Stimulated activated CD8-positive, alpha-beta memory T cell treated with anti-CD3 and anti-CD28 coated beads, Interleukin-7, amount 100 ng/mL, for 48 hours (primary cell): ENCODE results near the gene KIFC3.
A peak's percentile ranks its signal among the peaks of the same experiment; 100 is the strongest.
"Not testable (repeated sequence)": the region's sequence is repeated elsewhere in the genome, so short reads cannot be mapped to it uniquely, and the experiment has no call there.

Experiments used
- DNase-seq, 2 donors: peaks; one replicate each; pipeline ENCODE4 v3.0.0-alpha.2; 2020; ENCODE audit warnings: low read depth in 1 of 2; ENCODE audit errors: extremely low read depth in 1 of 2

The KIFC3 gene

DNA sequence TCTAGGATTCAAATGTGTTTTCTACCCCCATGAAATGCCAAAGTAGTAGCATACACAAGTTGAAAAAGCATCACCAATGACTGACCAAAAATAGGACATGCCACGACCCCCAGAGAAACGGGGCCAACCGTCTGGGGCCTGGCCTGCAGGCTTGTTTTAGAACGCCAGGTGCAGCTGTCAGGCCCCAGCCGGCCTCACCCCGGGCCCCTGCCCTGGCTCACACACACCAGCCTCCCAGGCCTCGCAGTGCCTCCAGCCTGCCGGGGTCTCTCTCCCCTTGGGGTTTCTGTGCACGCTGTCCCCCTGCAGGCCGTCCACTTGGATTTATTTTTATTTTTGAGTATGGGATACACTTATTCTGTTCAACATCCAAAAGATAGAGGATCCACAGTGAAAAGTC, 58.8 kb downstream of the KIFC3 start:
- no peak for DNase-seq

DNA sequence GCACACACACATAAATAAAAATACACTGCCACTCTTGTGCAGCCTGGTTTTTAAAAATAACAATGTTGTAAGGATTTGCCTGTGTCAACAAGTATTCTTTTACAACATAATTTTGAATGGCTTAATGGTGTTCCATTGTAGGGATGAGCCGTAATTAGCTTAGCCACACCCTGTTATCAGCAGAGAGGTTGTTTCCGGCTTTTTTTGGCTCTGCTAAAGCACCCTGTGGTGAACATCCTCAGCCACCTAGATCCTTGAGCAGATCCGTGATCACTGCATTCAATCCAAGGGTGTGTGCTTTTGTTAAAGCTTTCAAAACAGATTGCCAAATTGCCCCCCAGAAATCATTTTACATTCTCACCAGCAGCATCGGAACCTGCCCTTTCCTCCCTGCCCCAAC, 59.7 kb downstream of the KIFC3 start:
- no peak for DNase-seq

DNA sequence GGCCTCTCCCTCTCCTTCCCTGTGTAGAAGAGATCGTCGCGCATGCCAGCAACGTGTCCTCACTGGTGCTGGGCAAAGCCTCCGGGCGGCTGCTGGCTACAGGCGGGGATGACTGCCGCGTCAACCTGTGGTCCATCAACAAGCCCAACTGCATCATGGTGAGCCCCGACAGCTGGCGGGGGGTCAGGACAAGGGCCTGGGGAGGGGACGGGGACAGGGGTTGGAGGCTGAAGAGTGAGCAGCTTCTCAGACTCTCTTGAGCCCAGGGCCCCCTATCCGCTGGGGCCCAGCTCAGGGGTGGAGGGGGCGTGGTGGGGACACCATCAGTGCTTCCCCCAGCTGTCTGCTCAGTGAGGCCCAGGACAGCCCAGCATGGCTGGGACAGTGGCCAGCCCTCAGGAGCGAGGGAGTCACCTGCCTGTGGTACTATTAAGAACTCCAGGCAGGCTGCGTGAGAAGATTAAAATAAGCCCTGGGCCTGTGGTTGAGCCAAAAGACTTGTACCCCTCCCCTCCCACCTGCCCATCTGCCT, 60.6 kb downstream of the KIFC3 start:
- no peak for DNase-seq

DNA sequence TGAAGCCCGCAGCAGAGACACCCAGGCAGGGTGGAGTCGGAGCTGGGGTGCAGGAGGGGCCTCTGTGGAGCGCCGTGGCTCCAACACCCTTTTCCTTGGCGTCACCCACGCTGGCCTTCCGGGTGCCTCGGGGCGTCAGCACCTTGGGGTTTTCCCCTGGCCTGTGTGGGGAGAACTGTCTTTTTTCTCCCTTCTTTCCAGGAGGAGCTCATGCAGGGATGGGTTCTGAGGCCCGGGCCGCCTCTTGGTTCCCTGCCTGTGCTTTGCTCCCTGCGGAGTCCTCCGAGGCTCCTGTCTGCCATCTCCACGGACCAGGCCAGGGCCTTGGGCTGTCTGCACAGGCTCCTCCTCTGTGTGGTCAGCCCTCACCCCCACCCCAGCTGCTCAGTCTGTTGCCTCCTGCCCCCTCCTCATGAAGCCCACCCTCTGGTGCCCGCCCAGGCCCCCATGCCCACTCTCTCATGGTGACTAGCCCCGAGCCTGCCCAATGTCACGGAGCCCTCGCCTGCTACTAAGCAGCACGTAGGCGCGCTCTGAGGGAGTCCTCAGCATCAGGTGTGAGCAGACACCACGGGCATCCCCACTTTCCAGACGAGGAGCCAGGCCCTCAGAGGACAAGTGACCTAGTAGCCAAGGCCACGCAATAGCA, 61.7 kb downstream of the KIFC3 start:
- DNase-seq: no peak

DNA sequence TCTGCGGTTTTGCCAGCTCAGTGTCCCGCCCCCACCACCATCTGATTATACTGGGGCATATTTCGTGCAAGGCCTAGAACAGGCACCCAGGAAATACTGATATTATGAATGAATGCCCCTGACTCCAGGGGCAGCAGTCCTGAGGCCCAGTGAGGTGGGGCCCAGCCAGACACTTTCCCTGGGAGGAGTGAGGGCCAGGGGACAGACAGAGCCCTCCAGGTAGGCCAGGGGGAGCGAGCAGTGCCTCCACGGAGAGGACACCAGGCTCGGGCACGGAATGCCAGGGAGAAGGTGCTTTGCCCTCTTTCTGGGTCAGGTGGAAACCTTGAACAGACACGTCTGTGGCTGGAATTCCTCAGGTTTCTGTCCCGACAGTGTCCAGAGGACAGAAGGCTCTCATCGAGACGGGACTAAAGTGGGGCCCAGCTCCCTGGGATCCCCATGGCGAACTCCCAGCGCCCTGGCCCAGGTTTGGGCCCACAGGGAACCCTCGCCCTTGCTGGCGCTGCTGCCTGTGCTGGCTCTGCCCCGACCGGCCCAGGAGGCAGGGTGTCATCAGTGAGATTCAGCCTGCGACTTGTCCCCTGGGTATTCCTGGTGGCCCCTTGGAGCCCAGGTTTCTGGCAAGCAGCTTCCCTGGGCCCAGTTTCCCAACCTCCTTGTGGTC, 62.4 kb downstream of the KIFC3 start:
- DNase-seq: no peak

DNA sequence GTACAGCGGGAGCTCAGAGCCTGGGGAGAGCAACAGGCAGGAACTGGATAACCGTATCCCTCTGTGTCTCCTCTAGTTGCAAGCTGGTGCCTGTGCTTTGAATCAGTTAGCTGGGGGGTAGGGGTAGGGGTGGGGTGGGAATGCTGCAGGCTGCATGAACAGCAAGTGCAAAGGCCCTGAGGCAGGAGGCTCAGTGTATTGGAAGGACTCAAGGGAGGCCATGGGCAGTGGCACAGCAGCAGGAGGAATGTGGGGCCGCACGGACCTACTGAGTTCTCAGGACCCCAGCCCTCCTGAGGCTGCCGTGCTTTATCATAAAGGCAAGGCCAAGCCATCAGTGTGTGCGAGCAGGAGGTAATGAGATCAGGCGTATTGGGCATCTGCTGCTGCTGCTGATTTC, 63.4 kb downstream of the KIFC3 start:
- no peak for DNase-seq

DNA sequence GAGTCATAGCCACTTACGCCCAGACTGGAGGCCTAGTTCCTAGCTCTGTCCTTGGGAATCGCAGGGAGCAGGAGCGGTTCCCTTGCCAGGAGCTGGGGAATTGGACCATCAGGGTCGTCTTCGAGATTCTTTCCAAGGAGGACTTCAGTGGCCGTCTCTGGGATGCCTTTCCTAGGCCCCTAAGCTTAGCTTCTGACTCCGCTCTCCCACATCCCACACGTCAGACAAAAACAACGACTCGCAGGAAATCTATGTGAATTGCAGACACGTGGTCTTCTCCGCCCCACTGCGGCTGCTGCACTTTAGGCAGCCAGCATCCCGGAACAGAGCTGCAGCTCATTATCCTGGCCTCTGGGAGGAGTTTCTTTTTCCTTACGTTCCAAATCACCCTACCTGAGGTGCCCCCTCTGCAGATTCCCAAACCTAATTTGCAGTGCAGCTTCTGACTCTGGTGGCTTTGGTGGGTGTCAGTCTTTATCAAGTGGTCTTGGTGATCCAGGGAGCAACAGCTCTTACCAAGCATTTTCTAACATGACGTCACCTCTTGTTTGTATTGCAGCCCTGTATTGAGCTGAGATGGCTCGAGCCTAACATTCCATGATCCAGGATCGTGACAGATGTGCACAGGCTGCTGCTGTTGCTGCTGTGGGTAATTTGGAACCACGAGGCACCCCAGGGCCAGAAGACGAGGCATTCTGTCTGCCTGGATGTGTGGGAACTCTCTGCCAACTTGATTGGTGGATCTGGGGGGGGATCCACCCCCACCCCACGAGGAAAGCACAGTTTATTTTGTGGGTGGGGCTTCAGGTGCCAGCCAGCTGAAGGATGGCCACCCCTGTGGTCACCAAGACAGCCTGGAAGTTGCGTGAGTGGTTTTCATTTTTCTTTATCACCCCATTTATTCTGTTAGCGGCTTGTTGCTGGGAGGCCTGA, 65.6 kb downstream of the KIFC3 start:
- peak in 1 of 2 donors; percentile 12 for DNase-seq

DNA sequence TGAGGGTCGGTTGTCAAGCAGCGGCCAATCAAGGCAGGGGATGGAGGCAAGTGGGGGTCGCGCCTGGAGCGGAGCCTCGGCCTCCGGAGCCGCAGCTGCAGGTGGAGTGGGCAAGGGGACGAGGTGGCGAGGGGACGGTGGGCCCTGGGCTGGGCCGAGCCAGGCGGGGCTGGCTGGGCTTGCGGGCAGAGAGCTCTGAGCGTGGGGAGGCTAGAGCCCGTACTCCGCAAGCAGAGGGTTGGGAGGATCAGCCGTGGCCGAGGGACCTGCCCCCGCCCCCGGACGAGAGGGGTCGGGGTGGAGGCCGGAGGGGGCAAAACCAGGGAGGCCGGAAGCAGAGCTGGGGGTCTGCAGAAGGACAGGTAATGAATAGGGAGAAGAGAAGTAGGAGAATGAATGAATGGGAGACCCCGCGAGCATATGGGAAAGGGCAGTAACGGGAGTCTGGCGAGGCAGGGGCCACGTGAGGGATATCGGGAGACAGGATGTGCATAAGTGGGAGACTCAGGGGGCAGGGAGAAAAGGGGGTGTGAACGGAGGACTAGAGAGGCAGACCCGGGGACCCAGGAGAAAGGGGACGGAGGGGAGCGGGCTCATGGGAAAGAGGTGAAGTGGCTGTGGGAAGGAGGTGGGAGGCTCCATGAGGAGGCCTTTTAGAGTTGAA, 66.4 kb downstream of the KIFC3 start, which contains the start of gene KATNB1:
KATNB1 (plus strand) TSS at position 16 of the 664 bp plus-strand sequence. CDS start 1,474 bp downstream, outside the sequence.
- DNase-seq: no peak

DNA sequence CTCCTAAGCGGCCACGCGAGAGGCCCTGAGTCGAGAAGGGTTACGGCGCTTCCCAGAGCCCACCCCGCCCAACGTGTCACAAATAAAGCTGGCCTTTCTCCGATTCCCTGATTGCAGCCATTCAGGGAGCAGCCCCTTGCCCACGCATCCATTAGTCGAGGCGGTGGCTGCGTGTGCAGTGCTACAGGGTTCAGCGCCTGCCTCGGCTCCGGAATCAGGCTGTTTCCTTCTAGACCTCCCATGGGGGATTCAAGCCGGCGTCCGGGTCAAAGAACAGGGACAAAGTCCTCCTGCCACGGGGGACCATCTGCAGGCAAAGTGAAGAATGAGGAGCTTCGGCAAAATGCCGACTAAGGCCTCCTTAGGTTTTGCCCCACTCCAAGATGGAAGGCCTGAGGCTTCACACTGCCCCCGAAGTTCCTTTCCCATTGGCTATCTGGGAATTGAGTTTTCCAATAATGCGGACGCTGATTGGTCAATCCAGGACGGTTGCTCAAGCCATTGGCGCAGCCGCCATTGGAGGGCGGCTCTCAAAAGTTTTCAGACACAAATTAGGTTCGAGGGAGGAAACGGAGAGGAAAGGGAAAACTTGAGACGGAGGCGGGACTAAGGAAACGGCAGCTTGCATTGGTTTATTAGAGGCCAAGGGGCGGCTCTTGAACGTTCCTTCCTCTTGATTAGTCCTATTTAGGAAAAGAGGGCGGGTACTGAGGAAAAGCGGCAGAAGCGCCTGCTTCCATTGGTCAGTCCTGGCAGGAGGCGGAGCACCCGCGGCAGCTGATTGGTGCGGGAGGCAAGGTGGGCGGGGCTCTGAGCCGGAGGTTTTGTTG, 67.2 kb downstream of the KIFC3 start:
- DNase-seq: peak; percentile 98

DNA sequence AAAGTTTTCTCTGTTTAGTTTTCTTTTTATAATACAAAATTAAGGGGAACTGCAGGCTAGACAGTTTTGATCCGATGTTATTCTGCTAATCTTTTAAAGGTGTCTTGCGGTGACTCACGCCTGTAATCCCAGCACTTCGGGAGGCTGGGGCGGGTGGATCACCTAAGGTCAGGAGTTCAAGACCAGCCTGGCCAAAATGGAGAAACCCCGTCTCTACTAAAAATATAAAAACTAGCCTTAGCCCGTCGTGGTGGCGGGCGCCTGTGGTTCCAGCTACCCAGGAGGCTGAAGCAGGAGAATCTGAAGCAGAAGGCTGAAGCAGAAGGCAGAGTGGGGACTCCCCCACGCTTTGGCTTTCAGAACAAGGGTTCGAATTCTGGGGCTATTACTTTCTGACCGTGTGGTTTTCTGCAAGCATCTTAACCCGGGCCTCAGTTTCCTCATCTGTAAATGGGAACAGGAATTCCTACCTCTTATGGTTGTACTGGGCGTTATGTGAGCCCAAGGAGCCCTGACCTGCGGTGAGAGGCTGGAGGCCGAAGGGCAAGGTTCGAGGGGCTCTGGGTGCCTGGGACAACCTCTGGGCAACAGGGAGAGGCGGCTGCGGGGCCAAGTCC, 67.9 kb downstream of the KIFC3 start:
- DNase-seq: no peak

DNA sequence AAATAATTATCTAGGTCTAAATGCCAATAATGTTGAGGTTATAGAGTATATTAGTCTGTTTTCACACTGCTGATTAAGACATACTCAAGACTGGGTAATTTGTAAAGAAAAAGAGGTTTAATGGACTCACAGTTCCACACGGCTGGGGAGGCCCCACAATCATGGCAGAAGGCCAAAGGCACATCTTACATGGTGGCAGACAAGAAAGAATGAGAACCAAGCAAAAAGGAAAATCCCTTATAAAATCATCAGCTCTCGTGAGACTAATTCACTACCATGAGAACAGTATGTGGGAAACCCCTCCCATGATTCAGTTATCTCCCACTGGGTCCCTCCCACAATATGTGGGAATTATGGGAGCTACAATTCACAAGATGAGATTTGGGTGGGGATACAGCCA, 69.6 kb downstream of the KIFC3 start:
- no peak for DNase-seq

DNA sequence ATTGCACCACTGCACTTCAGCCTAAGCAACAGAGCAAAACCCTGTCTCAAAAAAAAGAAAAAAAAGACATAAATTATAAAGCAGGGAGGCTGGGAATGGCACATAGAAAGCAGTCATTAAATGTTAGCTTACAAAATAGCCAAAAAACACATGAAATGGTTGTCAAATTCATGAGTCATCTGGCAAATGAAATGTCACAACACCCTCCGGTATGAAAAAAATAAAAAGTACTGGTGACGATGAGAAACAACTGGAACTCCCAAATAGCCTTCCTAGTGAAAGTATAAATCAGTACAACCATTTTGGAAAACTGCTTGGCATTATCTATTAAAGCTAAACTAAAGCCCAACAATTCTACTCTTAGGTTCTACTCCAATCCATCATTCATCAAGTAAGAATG, 70.3 kb downstream of the KIFC3 start:
- DNase-seq: no peak

DNA sequence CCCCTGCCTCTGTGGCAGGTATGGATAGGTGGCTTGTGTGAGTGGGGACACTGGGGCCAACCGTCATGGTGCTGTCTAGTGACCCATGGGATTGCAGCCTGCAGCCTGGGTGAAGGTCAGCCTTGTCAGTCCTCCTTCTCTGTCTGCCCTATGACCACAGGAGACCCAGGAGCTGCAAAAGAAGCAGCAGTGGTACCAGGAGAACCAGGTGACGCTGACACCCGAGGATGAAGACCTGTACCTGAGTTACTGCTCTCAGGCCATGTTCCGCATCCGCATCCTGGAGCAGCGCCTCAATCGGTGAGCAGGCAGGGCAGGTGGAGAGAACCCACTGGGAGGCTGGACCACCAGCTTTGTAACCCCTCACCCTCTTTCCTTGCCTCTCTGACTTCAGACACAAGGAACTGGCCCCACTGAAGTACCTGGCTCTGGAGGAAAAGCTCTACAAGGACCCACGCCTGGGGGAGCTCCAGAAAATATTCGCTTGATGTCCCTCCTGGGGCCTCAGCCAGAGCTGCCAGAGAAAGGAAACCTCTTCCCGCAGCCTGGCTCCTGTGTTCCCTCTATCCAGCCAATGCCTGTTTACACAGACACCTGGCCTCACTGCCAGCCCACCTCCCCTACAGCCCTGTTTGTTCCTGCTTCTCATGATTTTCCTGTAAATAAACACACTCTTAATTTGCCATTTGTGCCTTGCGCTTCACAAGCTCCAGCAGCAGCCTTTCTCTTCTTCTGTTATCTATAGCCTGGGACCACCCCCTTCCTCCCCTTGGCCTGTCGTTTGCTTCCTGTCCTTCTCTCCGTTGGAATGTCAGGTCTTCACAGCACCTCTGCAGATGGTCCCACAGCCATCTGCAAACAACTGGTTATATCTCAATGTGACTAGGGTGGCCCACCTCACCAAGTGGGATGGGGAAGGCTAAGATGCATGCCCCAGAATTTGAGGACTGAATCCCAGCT, 71.2 kb downstream of the KIFC3 start:
- DNase-seq: no peak

DNA sequence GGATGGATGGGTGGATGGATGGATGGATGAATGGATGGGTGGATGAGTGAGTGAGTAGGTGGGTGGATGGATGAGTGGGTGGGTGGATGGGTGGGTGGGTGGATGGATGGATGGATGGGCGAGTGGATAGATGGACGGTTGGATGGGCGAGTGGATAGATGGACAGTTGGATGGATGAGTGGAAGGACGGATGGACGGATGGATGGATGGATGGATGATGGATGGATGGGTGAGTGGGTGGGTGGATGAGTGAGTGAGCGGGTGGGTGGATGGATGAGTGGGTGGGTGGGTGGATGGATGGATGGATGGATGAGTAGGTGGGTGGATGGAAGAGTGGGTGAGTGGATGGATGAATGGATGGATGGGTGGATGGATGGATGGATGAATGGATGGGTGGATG, 72.4 kb downstream of the KIFC3 start:
- DNase-seq: not testable (repeated sequence)

DNA sequence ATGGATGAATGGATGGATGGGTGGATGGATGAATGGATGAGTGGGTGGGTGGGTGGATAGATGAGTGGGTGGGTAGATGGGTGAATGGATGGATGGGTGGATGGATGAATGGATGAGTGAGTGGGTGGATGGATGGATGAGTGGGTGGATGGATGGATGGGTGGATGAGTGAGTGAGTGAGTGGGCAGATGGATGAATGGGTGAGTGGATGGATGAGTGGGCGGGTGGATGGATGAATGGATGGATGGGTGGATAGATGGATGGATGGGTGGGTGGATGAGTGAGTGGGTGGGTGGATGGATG, 73.2 kb downstream of the KIFC3 start:
- DNase-seq: no peak

DNA sequence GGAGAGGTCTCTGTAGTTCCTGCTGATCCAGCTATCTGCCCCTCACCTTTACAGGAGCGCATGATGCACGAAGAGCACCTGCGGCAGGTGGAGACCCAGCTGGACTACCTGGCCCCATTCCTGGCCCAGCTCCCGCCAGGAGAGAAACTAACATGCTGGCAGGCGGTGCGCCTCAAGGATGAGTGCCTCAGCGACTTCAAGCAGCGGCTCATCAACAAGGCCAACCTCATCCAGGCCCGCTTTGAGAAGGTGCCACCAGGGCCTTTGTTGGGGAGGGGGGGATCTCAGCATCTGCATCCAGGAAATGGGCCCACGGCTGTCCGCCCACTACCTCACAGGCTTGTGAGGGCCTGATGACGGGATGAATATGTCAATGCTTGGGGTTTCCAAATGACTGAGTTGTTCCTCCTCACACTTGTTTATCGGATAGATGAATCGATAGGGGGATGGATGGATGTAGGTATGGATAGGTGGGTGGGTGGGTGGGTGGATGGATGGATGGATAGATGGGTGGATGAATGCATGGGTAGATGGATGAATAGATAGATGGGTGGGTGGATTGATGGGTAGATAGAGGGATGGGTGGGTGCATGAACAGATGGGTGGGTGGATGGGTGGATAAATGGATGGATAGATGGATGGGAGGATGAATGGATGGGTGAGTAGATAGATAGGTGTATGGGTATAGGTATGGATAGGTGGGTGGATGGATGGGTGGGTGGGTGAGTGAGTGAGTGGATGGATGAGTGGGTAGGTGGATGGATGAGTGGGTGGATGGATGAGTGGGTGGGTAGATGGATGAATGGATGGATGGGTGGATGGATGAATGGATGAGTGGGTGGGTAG, 73.7 kb downstream of the KIFC3 start:
- DNase-seq: no peak

DNA sequence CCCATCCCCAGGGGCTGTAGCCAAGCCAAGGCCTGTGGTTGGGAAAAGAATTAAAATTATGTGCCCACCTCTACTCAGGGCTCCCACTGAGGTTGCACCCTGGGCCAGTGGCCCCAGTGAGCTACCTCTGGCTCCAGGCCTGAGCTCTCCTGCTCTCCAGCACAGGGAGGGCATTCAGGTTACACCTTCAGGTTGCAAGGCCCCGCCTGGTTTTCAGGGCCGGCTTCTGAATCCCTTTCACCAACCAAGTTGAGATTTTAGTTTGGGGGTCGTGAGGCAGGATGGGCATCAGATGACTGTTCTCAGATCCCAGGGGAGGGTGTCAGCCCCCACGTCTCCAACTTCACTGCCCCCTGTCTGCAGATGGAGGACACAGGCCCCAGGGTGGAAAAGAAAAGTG, 74.7 kb downstream of the KIFC3 start:
- DNase-seq: no peak
